ENCODE data around the gene SLC35E1. TPM values are rescaled to one million over a fixed set of nuclear protein-coding genes. Genes with fewer than 3 reads are reported as not detected.

SLC35E1 gene
- total RNA-seq, 1 experiment from 2014 or later: 35.8 TPM

- no peak overlapping the region for H2BK5ac ChIP-seq (ENCODE audit: insufficient read length, low read length)
- H3K23ac ChIP-seq (ENCODE audit: insufficient read length, low read depth, low read length): no peak overlapping the region
- peaks cover 3% of the 10 kb centered on the region for H3K79me1 ChIP-seq (ENCODE audit: insufficient read depth, low read depth, low read length, poor library complexity, severe bottlenecking)
- no peak overlapping the region for H3K56ac ChIP-seq (ENCODE audit: insufficient read length, low read depth, low read length)
- H3K4me3 Mint-ChIP-seq: no peak overlapping the region
- H3K9me3 Mint-ChIP-seq: no peaks in the 10 kb centered on the region
- no peak overlapping the region for H4K5ac ChIP-seq (ENCODE audit: insufficient read length, low read depth, low read length)
- H3K4ac ChIP-seq (ENCODE audit: low read depth, low read length): no peak overlapping the region
- H3K14ac ChIP-seq (ENCODE audit: insufficient read depth, low read length): no peak overlapping the region
- no CpG with 5 or more reads among the region's 47 CpGs for WGBS (ENCODE audit: extremely low coverage, insufficient read length, low lambda C conversion rate)
- H2BK15ac ChIP-seq (ENCODE audit: low read depth, low read length): no peak overlapping the region
- H3K4me2 ChIP-seq (ENCODE audit: insufficient read depth, insufficient read length, low read length): no peak overlapping the region
- no peak overlapping the region for H4K8ac ChIP-seq (replicated peaks; ENCODE audit: insufficient read length, low read depth, low read length)
- H3K18ac ChIP-seq (ENCODE audit: insufficient read length, low read depth, low read length): no peak overlapping the region
- H3K27me3 Mint-ChIP-seq (ENCODE audit: low read depth): no peaks in the 10 kb centered on the region
- no peaks in the 10 kb centered on the region for H4K20me1 ChIP-seq (ENCODE audit: control insufficient read depth, insufficient read depth, insufficient read length)
- no peaks in the 10 kb centered on the region for H3K27me3 ChIP-seq (ENCODE audit: insufficient read depth, low read length)
- peaks cover 10% of the 10 kb centered on the region; the same call in 1 of the 2 replicates for H3K79me2 ChIP-seq (ENCODE audit: insufficient read depth, low read length)
- no peak overlapping the region for H2AFZ ChIP-seq (ENCODE audit: low read length)
- no peak for DNase-seq
- H3K9me3 ChIP-seq (ENCODE audit: control insufficient read depth, low read depth, low read length): no peaks in the 10 kb centered on the region
- H3K27ac Mint-ChIP-seq: no peak overlapping the region; a peak in 1 of 7 replicates
- no peak overlapping the region for H2BK12ac ChIP-seq (ENCODE audit: insufficient read length, low read depth, low read length)
- H3K4me1 ChIP-seq (ENCODE audit: insufficient read depth, low read length): no peaks in the 10 kb centered on the region
- no peak overlapping the region for H2AK5ac ChIP-seq (ENCODE audit: insufficient read length, low read length)
- no peaks in the 10 kb centered on the region for H3K23me2 ChIP-seq (ENCODE audit: insufficient read length, low read depth, low read length, poor library complexity, severe bottlenecking)
- no peaks in the 10 kb centered on the region for H3K4me1 Mint-ChIP-seq
- no peak overlapping the region for H2BK120ac ChIP-seq (ENCODE audit: low read depth, low read length, poor library complexity, severe bottlenecking)
- H4K91ac ChIP-seq (ENCODE audit: insufficient read length, low read depth, low read length): no peak overlapping the region
- H3T11ph ChIP-seq (ENCODE audit: low read length): no peak overlapping the region
- no peak overlapping the region for H3K27ac ChIP-seq (ENCODE audit: insufficient read length, low read depth, low read length)
- no peak for TF ChIP-seq CTCF (conservative IDR thresholded peaks at IDR 0.05)
- no peak overlapping the region for H3K9ac ChIP-seq (ENCODE audit: extremely low read depth, insufficient read length, low read length)
- H3K36me3 Mint-ChIP-seq (ENCODE audit: insufficient read depth in 1 of 3, low read depth in 3 of 3): peaks cover 60 to 94% (median 90%) of the 10 kb centered on the region in 3 experiments
- no peak overlapping the region for H2BK20ac ChIP-seq (ENCODE audit: low read depth, low read length, poor library complexity, severe bottlenecking)
Observed at GRCh38 chr19:16532440-16533234, 39.6 kb downstream of the SLC35E1 start.
